RPMI7951 (cell line): ENCODE data around the gene GRID1. TPM values are rescaled to one million over a fixed set of nuclear protein-coding genes. Genes with fewer than 3 reads are reported as not detected.

ENCODE experiments used
- DNase-seq: peaks from one replicate; pipeline ENCODE4 v3.0.0-alpha.2; 2012; ENCODE audit warnings: low read depth
- total RNA-seq: library from RNA; depleted of rRNA; stranded (reverse); fragments of >200 nt; shearing (Covaris generic); gene quantifications from 2 replicates; pipeline ENCODE4 v1.2.3, GENCODE V29; 2014

The GRID1 gene
- total RNA-seq, 1 experiment from 2014 or later: not detected

- DNase-seq: no peak
Measured at GRCh38 chr10:86213148-86213547, 153.4 kb downstream of the GRID1 start.

- DNase-seq: no peak
Measured at GRCh38 chr10:86212391-86212700, 154.2 kb downstream of the GRID1 start.

GRCh38 chr10:86211691-86212390 lies 154.8 kb downstream of the GRID1 start:
- no peak for DNase-seq

GRCh38 chr10:86210416-86210815 lies 156.2 kb downstream of the GRID1 start:
- no peak for DNase-seq

GRCh38 chr10:86209726-86210125 lies 156.9 kb downstream of the GRID1 start:
- no peak for DNase-seq

- no peak for DNase-seq
Measured at GRCh38 chr10:86207226-86207625, 159.4 kb downstream of the GRID1 start.

GRCh38 chr10:86206240-86206579 lies 160.4 kb downstream of the GRID1 start:
- DNase-seq: no peak

- DNase-seq: no peak
Measured at GRCh38 chr10:86205306-86206239, 161.0 kb downstream of the GRID1 start.

GRCh38 chr10:86204421-86205305 lies 161.9 kb downstream of the GRID1 start:
- no peak for DNase-seq

GRCh38 chr10:86203162-86203905 lies 163.3 kb downstream of the GRID1 start:
- no peak for DNase-seq

- no peak for DNase-seq
Measured at GRCh38 chr10:86202226-86202735, 164.3 kb downstream of the GRID1 start.

- DNase-seq: no peak
Measured at GRCh38 chr10:86200867-86201266, 165.7 kb downstream of the GRID1 start.

- no peak for DNase-seq
Measured at GRCh38 chr10:86200269-86200668, 166.3 kb downstream of the GRID1 start.

- no peak for DNase-seq
Measured at GRCh38 chr10:86199041-86199440, 167.6 kb downstream of the GRID1 start.

- DNase-seq: no peak
Measured at GRCh38 chr10:86198271-86198670, 168.3 kb downstream of the GRID1 start.

- no peak for DNase-seq
Measured at GRCh38 chr10:86197166-86197790, 169.3 kb downstream of the GRID1 start.

GRCh38 chr10:86195521-86196157 lies 171.0 kb downstream of the GRID1 start:
- no peak for DNase-seq

- DNase-seq: no peak
Measured at GRCh38 chr10:86194684-86195083, 171.9 kb downstream of the GRID1 start.

- DNase-seq: no peak
Measured at GRCh38 chr10:86193841-86194240, 172.8 kb downstream of the GRID1 start.

GRCh38 chr10:86192691-86193090 lies 173.9 kb downstream of the GRID1 start:
- DNase-seq: no peak
